Measurements from ENCODE around the gene PPM1J.

DNA sequence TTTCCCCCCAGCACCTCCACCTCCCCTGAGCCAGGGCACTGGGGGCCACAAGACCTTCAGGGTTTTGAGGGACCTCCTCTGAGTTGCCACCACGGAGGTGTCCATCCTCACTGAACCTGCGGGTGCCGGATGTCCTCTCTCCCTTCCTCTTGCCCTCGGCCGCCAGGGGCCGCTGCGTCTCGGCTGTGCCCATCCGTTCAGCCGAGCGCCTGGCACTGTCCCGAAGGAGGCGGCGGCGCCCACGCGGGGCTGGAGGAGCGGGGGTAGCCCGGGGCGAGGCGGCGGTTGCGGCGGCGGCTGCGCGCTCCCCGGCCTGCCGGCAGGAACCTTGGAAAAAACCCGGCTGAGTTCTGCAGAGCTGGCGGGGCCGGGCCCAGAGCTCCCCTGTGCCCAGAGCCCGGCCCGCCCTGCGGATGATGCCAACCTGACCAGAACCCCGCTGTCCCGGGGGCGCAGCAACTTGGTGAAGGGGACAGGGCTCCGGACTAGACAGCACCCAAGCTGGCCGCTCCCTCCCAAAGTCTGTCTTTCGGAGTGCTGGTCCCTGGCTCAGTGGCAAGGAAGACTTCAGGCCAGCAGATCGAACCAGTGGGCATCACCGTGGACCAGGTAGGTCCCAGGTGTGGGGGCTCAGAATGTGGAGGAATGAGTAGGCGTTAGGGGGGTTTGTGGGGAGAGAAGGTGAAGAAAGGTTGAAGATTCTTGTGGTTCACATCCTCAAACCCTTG lies 3.7 kb upstream of the PPM1J start:
- TF ChIP-seq ZNF274 (IDR thresholded peaks at IDR 0.05; ENCODE audit: low read depth, low read length): no peak
- TF ChIP-seq SUZ12 (IDR thresholded peaks at IDR 0.05; ENCODE audit: extremely low read depth, insufficient read depth, insufficient read length): no peak
- no peak for TF ChIP-seq YY1 (IDR thresholded peaks at IDR 0.05; ENCODE audit: insufficient read depth, insufficient read length)
